Endothelial cell of umbilical vein (primary cell): ENCODE measurements around the gene ZDBF2. TPM values are rescaled to one million over a fixed set of nuclear protein-coding genes. Genes with fewer than 3 reads are reported as not detected.

ENCODE experiments used
- BruUV-seq: library from RNA; stranded (reverse); fragments of 400-500 nt; replicated peaks from 2 replicates; lab custom pipeline; 2021; lab: Mats Ljungman, UMichigan
- CTCF ChIA-PET: fragments of 300-600, 350-600 bp; sonication (Branson Sonifier 250); formaldehyde crosslinking; loops from one replicate; lab custom pipeline; 2021; ENCODE audit warnings: antibody characterized with exemption, inconsistent platforms; lab: Charles Lee
- POLR2A ChIA-PET: fragments of 300-600, 350-600 bp; sonication (Branson Sonifier 250); formaldehyde crosslinking; loops from one replicate; lab custom pipeline; 2021; ENCODE audit warnings: antibody characterized with exemption, inconsistent platforms; lab: Charles Lee
- DNase-seq: peaks from one replicate; pipeline ENCODE4 v3.0.0-alpha.2; 2011; ENCODE audit warnings: low read depth, low spot score
- FAIRE-seq: peaks from 2 replicates; lab custom pipeline; 2011; peaks lifted over from hg19 to GRCh38; lab: Jason Lieb, UNC
- H2AFZ ChIP-seq: 2 replicates; pipeline ENCODE4 v1.6.0; 2012; ENCODE audit warnings: low read depth, low read length, control low read depth, inconsistent platforms
- H3K27ac ChIP-seq: 2 replicates; pipeline ENCODE4 v1.5.1; 2011; ENCODE audit warnings: low read depth, mild to moderate bottlenecking, control low read depth, low read length, moderate library complexity; ENCODE audit not compliant: insufficient read depth
- H3K27me3 ChIP-seq, 2 experiments: 2 replicates each; pipeline versions ENCODE4 v1.6.0 to v1.6.1; 2011; ENCODE audit warnings: low read length in 2 of 2, mixed read lengths in 1 of 2; ENCODE audit not compliant: control insufficient read depth in 2 of 2, insufficient read depth in 2 of 2
- H3K36me3 ChIP-seq, 2 experiments: 2 replicates in 1 of 2; 3 replicates in 1 of 2; pipeline ENCODE4 v1.5.1; 2011; ENCODE audit warnings: low read length in 2 of 2, mild to moderate bottlenecking in 1 of 2, moderate library complexity in 1 of 2; ENCODE audit not compliant: control insufficient read depth in 2 of 2, insufficient read depth in 2 of 2; ENCODE audit errors: extremely low read depth in 1 of 2
- H3K4me1 ChIP-seq: 3 replicates; pipeline ENCODE4 v1.5.1; 2011; ENCODE audit warnings: mild to moderate bottlenecking, low read length; ENCODE audit not compliant: control insufficient read depth, insufficient read depth; ENCODE audit errors: extremely low read depth
- H3K4me2 ChIP-seq: 2 replicates; pipeline ENCODE4 v1.6.1; 2011; ENCODE audit warnings: low read length, control low read depth, mixed read lengths; ENCODE audit not compliant: insufficient read depth
- H3K4me3 ChIP-seq, 3 experiments: fragments of 200-600 bp in 1 of 3; sonication (generic), shearing (Covaris generic) in 1 of 3; replicated peaks in 1 of 3; 2 replicates each; pipeline ENCODE4 v1.5.1; 2011 to 2016; ENCODE audit warnings: control low read depth in 3 of 3, low read length in 3 of 3, mild to moderate bottlenecking in 2 of 3, inconsistent platforms in 1 of 3, low read depth in 1 of 3, moderate library complexity in 1 of 3; ENCODE audit not compliant: insufficient read depth in 1 of 3
- H3K79me2 ChIP-seq: 2 replicates; pipeline ENCODE4 v1.6.0; 2012; ENCODE audit warnings: low read length, inconsistent platforms; ENCODE audit not compliant: control insufficient read depth, insufficient read depth
- H3K9ac ChIP-seq: replicated peaks from 2 replicates; pipeline ENCODE3; 2011; ENCODE audit warnings: low read length, control low read depth; ENCODE audit not compliant: insufficient read depth; ENCODE audit errors: extremely low read depth
- H3K9me1 ChIP-seq: replicated peaks from 3 replicates; pipeline ENCODE4 v1.6.0; 2011; ENCODE audit warnings: mild to moderate bottlenecking, low read length; ENCODE audit not compliant: control insufficient read depth, insufficient read depth; ENCODE audit errors: extremely low read depth
- H3K9me3 ChIP-seq: replicated peaks from 2 replicates; pipeline ENCODE4 v1.5.1; 2012; ENCODE audit warnings: low read length, inconsistent platforms; ENCODE audit not compliant: control insufficient read depth, insufficient read depth
- H4K20me1 ChIP-seq: replicated peaks from 2 replicates; pipeline ENCODE3; 2011; ENCODE audit warnings: mild to moderate bottlenecking, low read length; ENCODE audit not compliant: control insufficient read depth, insufficient read depth; ENCODE audit errors: extremely low read depth
- CTCF ChIP-seq, 2 donors: IDR thresholded peaks; 1 replicate in 1 of 2; 2 replicates in 1 of 2; pipeline ENCODE4 v1.5.1; 2011; ENCODE audit warnings: low read length in 2 of 2, mild to moderate bottlenecking in 2 of 2, moderate library complexity in 2 of 2, control low read depth in 1 of 2, inconsistent platforms in 1 of 2, low read depth in 1 of 2; ENCODE audit not compliant: insufficient read depth in 1 of 2; ENCODE audit errors: extremely low read depth in 1 of 2
- EZH2 ChIP-seq: IDR thresholded peaks from 2 replicates; pipeline ENCODE4 v1.6.1; 2012; ENCODE audit warnings: borderline replicate concordance, low read depth, mild to moderate bottlenecking, moderate library complexity, low read length, inconsistent platforms; ENCODE audit not compliant: severe bottlenecking
- FOS ChIP-seq: IDR thresholded peaks from 2 replicates; pipeline ENCODE4 v1.6.1; 2011; ENCODE audit warnings: mild to moderate bottlenecking, low read length, moderate library complexity, borderline replicate concordance; ENCODE audit not compliant: insufficient read depth
- GATA2 ChIP-seq: IDR thresholded peaks from 2 replicates; pipeline ENCODE4 v1.7.0; 2011; ENCODE audit warnings: low read depth, mild to moderate bottlenecking, moderate library complexity, mixed read lengths, low read length; ENCODE audit not compliant: insufficient read length, insufficient read depth
- dilution Hi-C: fragments of 300-500 bp; cut with MboI; formaldehyde crosslinking; loops from one replicate; pipeline ENCODE4 v1.15.0; 2019; ENCODE audit warnings: low sequenced_read_pairs; ENCODE audit not compliant: extremely low pct_ligation_motif_present
- intact Hi-C: fragments of 100-400 bp; cut with micrococcal nuclease; formaldehyde crosslinking; loops from one replicate; pipeline ENCODE4 v1.10.0; 2022
- polyA plus RNA-seq, 4 experiments: library from polyadenylated mRNA; depleted of rRNA in 3 of 4; stranded (reverse) in 3 of 4; unstranded in 1 of 4; fragments of >200 nt; gene quantifications; 2 replicates each; pipeline versions ENCODE4 v1.2.1 to v1.2.3, GENCODE V29; 2011 to 2012; ENCODE audit warnings: missing spikeins in 1 of 4
- total RNA-seq: library from RNA; stranded (reverse); gene quantifications from 2 replicates; pipeline ENCODE4 v1.2.3, GENCODE V29; 2021

The ZDBF2 gene
- total and polyA plus RNA-seq, 2 donors (not counting 3 experiments of a cell fraction or from before 2014, with no cell fraction given) = 1.3 to 9.6 TPM

GRCh38 chr2:206259376-206260187 lies 14.9 kb upstream of the ZDBF2 start:
- Histone ChIP-seq H3K9ac (no peak overlapping the region), H3K9me1 (no peaks in the 10 kb centered on the region), H3K27ac (no peak overlapping the region), H3K27me3 (peaks cover 70 to 87% of the 10 kb centered on the region in 2 experiments), H3K4me2 (no peak overlapping the region), H3K79me2 (no peaks in the 10 kb centered on the region), H2AFZ (no peak overlapping the region), H3K4me3 (no peak overlapping the region), H3K36me3 (no peaks in the 10 kb centered on the region), H3K9me3 (no peaks in the 10 kb centered on the region), H3K4me1 (no peaks in the 10 kb centered on the region), H4K20me1 (no peaks in the 10 kb centered on the region)
- no peak for TF ChIP-seq FOS
- peak; percentile 35 for TF ChIP-seq EZH2
- no peak for TF ChIP-seq CTCF (IDR thresholded peaks at IDR 0.05; ENCODE audit: extremely low read depth in 1 of 2, insufficient read depth in 1 of 2, low read depth in 1 of 2, low read length in 2 of 2)
- TF ChIP-seq GATA2 = no peak
- dilution Hi-C loops (no loop called here), intact Hi-C loops (loop anchor here (1.0 kb wide), 1 partner anchor 95 kb away; no protein-coding TSS in a partner anchor)
- no TSS peak for BruUV-seq
- FAIRE-seq = no peak
- CTCF ChIA-PET = interaction anchor here (0.6 to 1.4 kb wide), 7 partner anchors 13 to 96 kb away, joined by 3 to 4 read pairs (median 3); partner anchors contain the start of gene ZDBF2
- POLR2A ChIA-PET = no interaction called here
- DNase-seq = no peak
